ENCODE results near the gene CDK5RAP1. TPM values are rescaled to one million over a fixed set of nuclear protein-coding genes. Genes with fewer than 3 reads are reported as not detected.

CDK5RAP1 gene, protein sequence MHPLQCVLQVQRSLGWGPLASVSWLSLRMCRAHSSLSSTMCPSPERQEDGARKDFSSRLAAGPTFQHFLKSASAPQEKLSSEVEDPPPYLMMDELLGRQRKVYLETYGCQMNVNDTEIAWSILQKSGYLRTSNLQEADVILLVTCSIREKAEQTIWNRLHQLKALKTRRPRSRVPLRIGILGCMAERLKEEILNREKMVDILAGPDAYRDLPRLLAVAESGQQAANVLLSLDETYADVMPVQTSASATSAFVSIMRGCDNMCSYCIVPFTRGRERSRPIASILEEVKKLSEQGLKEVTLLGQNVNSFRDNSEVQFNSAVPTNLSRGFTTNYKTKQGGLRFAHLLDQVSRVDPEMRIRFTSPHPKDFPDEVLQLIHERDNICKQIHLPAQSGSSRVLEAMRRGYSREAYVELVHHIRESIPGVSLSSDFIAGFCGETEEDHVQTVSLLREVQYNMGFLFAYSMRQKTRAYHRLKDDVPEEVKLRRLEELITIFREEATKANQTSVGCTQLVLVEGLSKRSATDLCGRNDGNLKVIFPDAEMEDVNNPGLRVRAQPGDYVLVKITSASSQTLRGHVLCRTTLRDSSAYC
- total RNA-seq, result 44.2 and 50.5 TPM in 2 replicates

GRCh38 chr20:33401184-33401920 is at the start of gene CDK5RAP1:
CDK5RAP1 (minus strand) TSS chr20:33401519; CDS start chr20:33397064, 4,455 bp downstream.
- Mint-ChIP-seq H3K36me3 (ENCODE audit: low read depth) (peaks cover 12% of the 10 kb centered on the region), H3K4me3 (peak within 1 kb of the TSS; percentile 94), H3K27me3 (no peaks in the 10 kb centered on the region), H3K9me3 (no peaks in the 10 kb centered on the region), H3K4me1 (peaks cover 41% of the 10 kb centered on the region), H3K27ac (peak within 1 kb of the TSS; percentile 90)
- CTCF ChIA-PET, result interaction anchor here (0.7 kb wide), 1 partner anchor 266 kb away, joined by 5 read pairs; no protein-coding TSS in a partner anchor
- POLR2A ChIA-PET, result interaction anchor here (0.6 to 3.2 kb wide), 12 partner anchors 9 to 711 kb away, joined by 3 to 37 read pairs (median 4); partner anchors contain the start of genes ACTL10, CBFA2T2, CHMP4B and EIF2S2
- TF ChIP-seq CTCF (IDR thresholded peaks at IDR 0.05), result no peak
- intact Hi-C loops (cut with micrococcal nuclease), result loop anchor here (1.0 to 10.0 kb wide), 4 partner anchors 8 to 593 kb away; partner anchors contain the start of genes ACTL10, RALY and SNTA1
- ATAC-seq (ENCODE audit: low read depth) (peak; percentile 99), DNase-seq (peak; percentile 76)

- CTCF ChIA-PET, result no interaction called here
- no peaks in the 10 kb centered on the region for H3K9me3 Mint-ChIP-seq
- intact Hi-C loops (cut with micrococcal nuclease), result no loop called here
- no peak for TF ChIP-seq CTCF (IDR thresholded peaks at IDR 0.05)
- no peaks in the 10 kb centered on the region for H3K27me3 Mint-ChIP-seq
- H3K4me1 Mint-ChIP-seq, result peaks cover 3% of the 10 kb centered on the region
- ATAC-seq (ENCODE audit: low read depth) (no peak), DNase-seq (no peak)
- POLR2A ChIA-PET, result no interaction called here
- H3K27ac Mint-ChIP-seq, result no peak overlapping the region
- H3K4me3 Mint-ChIP-seq, result no peak overlapping the region
- H3K36me3 Mint-ChIP-seq (ENCODE audit: low read depth), result no peaks in the 10 kb centered on the region
These were observed 49.5 kb upstream of the CDK5RAP1 start for GRCh38 chr20:33450867-33451266.

DNA sequence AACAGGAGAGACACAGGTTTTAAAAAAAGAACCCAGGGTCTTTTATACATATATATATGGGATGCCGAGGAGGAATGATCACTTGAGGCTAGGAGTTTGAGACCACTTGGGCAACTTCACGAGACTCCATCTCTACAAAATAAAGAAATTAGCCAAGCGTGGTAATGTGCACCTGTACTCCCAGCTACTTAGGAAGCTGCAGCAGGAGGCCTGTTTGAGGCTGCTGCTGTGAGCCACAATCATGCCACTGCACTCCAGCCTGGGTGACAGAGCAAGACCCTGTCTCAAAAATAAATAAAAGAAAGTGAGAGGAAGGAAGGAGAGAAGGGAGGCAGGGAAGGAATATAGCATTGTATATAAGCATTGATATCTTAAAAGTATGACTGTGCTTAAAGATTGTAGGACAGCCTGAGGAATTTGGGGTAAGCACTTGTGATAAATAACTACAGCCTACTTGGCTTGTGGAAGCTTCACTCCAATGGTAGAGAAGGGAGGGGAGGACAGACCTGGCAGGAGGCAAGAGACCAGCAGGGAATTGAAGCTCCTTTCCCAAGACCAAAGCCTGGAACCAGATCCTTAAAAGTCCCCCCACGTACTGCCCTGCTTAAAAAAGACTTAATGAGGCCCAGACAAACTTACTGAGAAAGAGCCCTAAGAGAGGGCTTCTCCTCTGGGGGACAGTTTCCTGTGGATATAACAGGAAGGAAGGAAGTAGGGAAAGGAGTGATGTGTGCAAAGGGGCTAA is 44.7 kb upstream of the CDK5RAP1 start:
- intact Hi-C loops (cut with micrococcal nuclease), result loop anchor here (1.0 to 10.0 kb wide), 3 partner anchors 52 to 365 kb away; partner anchors contain the start of gene CHMP4B

More for the DNA sequence above, 44.7 kb upstream of the CDK5RAP1 start:
- no peaks in the 10 kb centered on the region for H3K9me3 Mint-ChIP-seq
- TF ChIP-seq CTCF (IDR thresholded peaks at IDR 0.05), result no peak
- no peak for DNase-seq
- no peak overlapping the region for H3K27ac Mint-ChIP-seq
- peaks cover 29% of the 10 kb centered on the region for H3K4me1 Mint-ChIP-seq
- POLR2A ChIA-PET, result no interaction called here
- H3K27me3 Mint-ChIP-seq, result no peaks in the 10 kb centered on the region
- no peak for ATAC-seq (ENCODE audit: low read depth)
- CTCF ChIA-PET, result no interaction called here
- no peak overlapping the region for H3K4me3 Mint-ChIP-seq
- H3K36me3 Mint-ChIP-seq (ENCODE audit: low read depth), result peaks cover 3% of the 10 kb centered on the region

Measured in activated B cell treated with CpG ODN at 0.5 μM for 24 hours (primary cell).